Astrocyte (in vitro differentiated cells and primary cell): ENCODE measurements around the gene AP1M1.

ENCODE experiments used
- CTCF ChIP-seq: IDR thresholded peaks from 2 replicates; pipeline ENCODE4 v1.5.1; 2011; ENCODE audit warnings: low read depth, mild to moderate bottlenecking, inconsistent platforms, low read length, moderate library complexity; ENCODE audit not compliant: insufficient read depth
- EZH2 ChIP-seq: IDR thresholded peaks from 2 replicates; pipeline ENCODE4 v1.6.1; 2012; ENCODE audit warnings: mild to moderate bottlenecking, low read length, inconsistent platforms; ENCODE audit not compliant: insufficient read depth

- TF ChIP-seq CTCF (no peak), EZH2 (no peak)
Measured at GRCh38 chr19:16160943-16161560, 36.7 kb upstream of the AP1M1 start.
